ENCODE results near the gene CNGA2.

Gene CNGA2

DNA sequence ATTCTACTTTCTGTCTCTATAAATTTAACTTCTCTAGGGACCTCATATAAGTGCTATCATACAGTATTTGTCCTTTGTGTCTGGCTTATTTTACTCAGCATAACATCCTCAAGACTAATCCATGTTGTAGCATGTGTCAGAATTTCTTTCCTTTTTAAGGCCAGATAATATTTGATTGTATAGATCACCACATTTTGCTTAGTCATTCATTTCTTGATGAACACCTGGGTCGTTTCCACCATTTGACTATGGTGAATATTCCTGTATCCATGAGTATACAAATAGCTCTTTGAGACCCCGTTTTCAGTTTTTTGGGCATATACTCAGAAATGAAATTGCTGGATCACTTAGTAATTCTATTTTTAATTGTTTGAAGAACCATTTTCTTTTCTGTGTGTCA, 12.0 kb downstream of the CNGA2 start:
- TF ChIP-seq, protein P1, sequence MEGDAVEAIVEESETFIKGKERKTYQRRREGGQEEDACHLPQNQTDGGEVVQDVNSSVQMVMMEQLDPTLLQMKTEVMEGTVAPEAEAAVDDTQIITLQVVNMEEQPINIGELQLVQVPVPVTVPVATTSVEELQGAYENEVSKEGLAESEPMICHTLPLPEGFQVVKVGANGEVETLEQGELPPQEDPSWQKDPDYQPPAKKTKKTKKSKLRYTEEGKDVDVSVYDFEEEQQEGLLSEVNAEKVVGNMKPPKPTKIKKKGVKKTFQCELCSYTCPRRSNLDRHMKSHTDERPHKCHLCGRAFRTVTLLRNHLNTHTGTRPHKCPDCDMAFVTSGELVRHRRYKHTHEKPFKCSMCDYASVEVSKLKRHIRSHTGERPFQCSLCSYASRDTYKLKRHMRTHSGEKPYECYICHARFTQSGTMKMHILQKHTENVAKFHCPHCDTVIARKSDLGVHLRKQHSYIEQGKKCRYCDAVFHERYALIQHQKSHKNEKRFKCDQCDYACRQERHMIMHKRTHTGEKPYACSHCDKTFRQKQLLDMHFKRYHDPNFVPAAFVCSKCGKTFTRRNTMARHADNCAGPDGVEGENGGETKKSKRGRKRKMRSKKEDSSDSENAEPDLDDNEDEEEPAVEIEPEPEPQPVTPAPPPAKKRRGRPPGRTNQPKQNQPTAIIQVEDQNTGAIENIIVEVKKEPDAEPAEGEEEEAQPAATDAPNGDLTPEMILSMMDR (IDR thresholded peaks at IDR 0.05): no peak
- Histone ChIP-seq H3K27ac (no peak overlapping the region), H3K27me3 (no peaks in the 10 kb centered on the region), H3K4me1 (no peaks in the 10 kb centered on the region), H3K9me3 (no peaks in the 10 kb centered on the region), H3K4me3 (no peak overlapping the region), H3K36me3 (no peaks in the 10 kb centered on the region)
- DNase-seq: no peak
- intact Hi-C loops (cut with DNase I; ENCODE audit: low total_unique reads): no loop called here

DNA sequence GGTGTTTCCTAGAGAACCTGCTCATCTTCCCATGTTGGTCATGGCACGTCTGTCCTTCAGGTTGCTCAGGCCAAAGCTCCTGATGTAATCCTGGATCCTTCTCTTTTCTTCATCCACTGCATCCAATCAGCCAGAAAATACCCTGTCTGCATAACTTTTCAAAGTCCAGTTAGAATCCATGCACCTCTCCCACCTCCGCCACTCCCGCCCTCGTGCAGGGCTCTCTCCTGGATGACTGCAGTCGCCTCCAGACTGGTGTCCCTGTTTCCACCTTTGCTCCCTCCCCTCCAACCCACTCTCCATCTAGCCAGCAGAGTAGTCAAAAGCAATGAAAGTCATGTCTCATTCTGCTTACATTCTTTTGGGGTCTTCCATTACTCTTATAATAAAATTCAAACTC, 16.0 kb downstream of the CNGA2 start:
- TF ChIP-seq, protein P1 (IDR thresholded peaks at IDR 0.05): no peak
- DNase-seq: no peak
- Histone ChIP-seq H3K4me1 (peaks cover 0 to 8% (median 2%) of the 10 kb centered on the region in 4 donors), H3K27ac (no peak overlapping the region), H3K36me3 (no peaks in the 10 kb centered on the region), H3K27me3 (no peaks in the 10 kb centered on the region), H3K4me3 (no peak overlapping the region), H3K9me3 (no peaks in the 10 kb centered on the region)
- intact Hi-C loops (cut with DNase I; ENCODE audit: low total_unique reads): loop anchor here (5.0 kb wide), 1 partner anchor 882 kb away; no protein-coding TSS in a partner anchor

DNA sequence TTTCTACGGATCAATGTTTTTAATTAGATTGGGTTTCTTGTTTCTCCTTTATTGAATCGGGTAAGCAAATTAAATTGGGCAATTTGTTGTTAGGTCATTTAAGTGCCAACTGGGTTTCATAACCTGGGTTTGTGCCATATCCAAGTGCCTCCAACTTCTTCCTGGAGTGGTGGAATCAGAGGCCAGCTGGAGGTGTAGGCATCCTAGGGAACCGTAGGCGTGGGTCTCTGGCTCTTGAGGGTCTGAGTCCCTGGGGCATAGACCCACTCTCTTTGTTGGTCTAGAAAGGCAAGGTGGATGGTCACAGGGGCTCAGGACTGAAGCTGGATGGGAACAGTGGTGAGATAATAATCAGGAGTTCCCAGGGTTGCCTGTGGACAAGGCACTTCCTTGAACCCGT, 18.3 kb downstream of the CNGA2 start:
- H3K9me3 ChIP-seq: no peaks in the 10 kb centered on the region
- intact Hi-C loops (cut with DNase I; ENCODE audit: low total_unique reads): loop anchor here (5.0 kb wide), 1 partner anchor 879 kb away; no protein-coding TSS in a partner anchor
- TF ChIP-seq, protein P1 (IDR thresholded peaks at IDR 0.05): no peak
- no peak for DNase-seq
- no peak overlapping the region for H3K4me3 ChIP-seq
- peaks cover 0 to 8% (median 2%) of the 10 kb centered on the region in 4 donors for H3K4me1 ChIP-seq
- no peaks in the 10 kb centered on the region for H3K36me3 ChIP-seq
- no peaks in the 10 kb centered on the region for H3K27me3 ChIP-seq
- no peak overlapping the region for H3K27ac ChIP-seq

DNA sequence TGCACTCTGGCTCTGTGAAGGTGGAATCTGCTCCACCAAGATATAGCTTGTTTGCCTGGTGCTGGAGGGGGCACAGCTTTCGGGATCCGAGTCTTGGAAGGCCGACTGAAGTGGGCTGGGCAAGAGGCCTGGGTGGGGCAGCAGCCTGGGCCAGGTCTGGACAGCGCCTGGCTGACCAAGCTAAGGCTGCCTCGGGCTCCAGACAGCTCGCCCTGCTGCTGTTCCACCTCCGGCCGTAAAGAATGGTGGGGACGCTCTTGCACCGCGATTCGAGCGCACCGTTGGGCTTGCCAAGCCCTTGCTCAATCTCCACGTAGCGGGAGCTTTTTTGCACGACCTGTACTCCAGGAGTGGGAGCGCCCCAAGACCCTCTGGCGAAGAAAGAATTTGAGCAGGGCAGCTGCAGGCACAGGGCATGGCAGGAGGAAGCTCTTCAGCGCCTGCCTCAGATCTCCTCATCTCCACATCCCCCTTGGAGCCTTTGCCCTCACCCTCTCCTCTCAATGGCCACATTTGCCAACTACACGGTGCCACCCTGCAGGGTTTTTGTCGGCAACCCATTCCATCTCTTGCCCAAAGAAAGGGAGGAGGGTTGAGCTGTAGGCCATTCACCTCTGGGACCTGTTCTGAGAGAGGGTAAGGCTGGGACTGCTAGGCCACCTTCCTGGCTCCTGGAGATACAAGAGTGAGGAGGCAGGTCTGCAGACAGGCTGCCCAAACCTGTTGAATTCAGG, 18.9 kb downstream of the CNGA2 start:
- no peak overlapping the region for H3K27ac ChIP-seq
- H3K4me3 ChIP-seq: no peak overlapping the region
- H3K9me3 ChIP-seq: no peaks in the 10 kb centered on the region
- TF ChIP-seq, protein P1 (IDR thresholded peaks at IDR 0.05): peak; percentile 74 to 78
- no peaks in the 10 kb centered on the region for H3K36me3 ChIP-seq
- peak; percentile 30 to 68 for DNase-seq
- H3K27me3 ChIP-seq: no peaks in the 10 kb centered on the region
- intact Hi-C loops (cut with DNase I; ENCODE audit: low total_unique reads): loop anchor here (5.0 kb wide), 1 partner anchor 879 kb away; no protein-coding TSS in a partner anchor
- peaks cover 0 to 8% (median 2%) of the 10 kb centered on the region in 4 donors for H3K4me1 ChIP-seq

DNA sequence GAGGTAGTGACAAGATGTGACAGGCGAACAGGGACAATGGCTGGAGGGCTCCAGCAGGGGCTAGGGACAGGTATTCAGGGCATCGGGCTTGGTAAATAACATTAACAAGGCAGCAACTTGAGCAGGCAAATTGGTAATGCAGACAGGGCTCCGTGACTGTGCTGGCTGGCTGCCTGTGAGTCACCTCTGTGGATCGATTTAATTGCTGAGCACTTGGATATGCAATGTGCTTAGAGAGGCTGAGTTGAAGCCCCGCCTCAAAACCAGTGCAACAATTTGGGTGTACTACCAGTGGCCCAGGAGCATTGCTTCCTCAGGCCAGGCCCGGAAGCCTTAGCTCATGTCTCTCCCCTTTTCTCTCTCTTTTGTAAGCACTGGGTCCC, 19.5 kb downstream of the CNGA2 start:
- Histone ChIP-seq H3K9me3 (no peaks in the 10 kb centered on the region), H3K27ac (no peak overlapping the region), H3K4me3 (no peak overlapping the region), H3K4me1 (peaks cover 0 to 8% (median 2%) of the 10 kb centered on the region in 4 donors), H3K36me3 (no peaks in the 10 kb centered on the region), H3K27me3 (no peaks in the 10 kb centered on the region)
- no peak for DNase-seq
- TF ChIP-seq, protein P1 (IDR thresholded peaks at IDR 0.05): no peak
- intact Hi-C loops (cut with DNase I; ENCODE audit: low total_unique reads): loop anchor here (5.0 kb wide), 1 partner anchor 878 kb away; no protein-coding TSS in a partner anchor
